Hepatocyte (in vitro differentiated cells): ENCODE measurements around the gene HSD11B1.

Experiments
- EZH2 ChIP-seq: fragments of 200-600 bp; sonication (generic); IDR thresholded peaks from 2 replicates; pipeline ENCODE4 v1.6.1; 2016; ENCODE audit warnings: antibody characterized with exemption, mild to moderate bottlenecking, borderline replicate concordance
- EZH2phosphoT487 ChIP-seq: fragments of 200-600 bp; sonication (generic); IDR thresholded peaks from one replicate; pipeline ENCODE4 v1.6.1; 2018; ENCODE audit warnings: antibody characterized with exemption, mild to moderate bottlenecking, low read depth, moderate library complexity; ENCODE audit not compliant: unreplicated experiment, severe bottlenecking
- TF ChIP-seq, protein P1 (sequence below): fragments of 200-600 bp; sonication (generic); IDR thresholded peaks from 2 replicates; pipeline ENCODE4 v1.5.1; 2016; ENCODE audit warnings: antibody characterized with exemption, mild to moderate bottlenecking; ENCODE audit not compliant: poor library complexity

DNA sequence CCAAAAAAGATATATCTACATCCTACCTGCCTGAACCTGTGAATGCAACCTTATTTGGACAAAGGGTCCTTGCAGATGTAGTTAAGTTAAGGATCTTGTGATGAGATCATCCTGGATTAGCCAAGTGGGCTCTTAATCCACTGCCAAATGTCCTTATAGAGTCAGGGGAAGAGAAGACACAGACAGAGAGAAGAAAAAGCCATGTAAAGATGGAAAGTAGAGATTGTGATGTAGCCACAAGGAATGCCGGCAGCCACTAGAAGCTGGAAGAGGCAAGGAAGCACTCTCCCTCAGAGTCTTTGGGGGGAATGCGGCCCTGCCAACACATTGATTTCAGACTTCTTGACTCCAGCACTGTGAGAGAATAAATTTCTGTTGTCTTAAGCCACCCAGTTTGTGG, 16.2 kb downstream of the HSD11B1 start:
- TF ChIP-seq EZH2 (no peak), EZH2phosphoT487 (no peak)
- TF ChIP-seq, protein P1, sequence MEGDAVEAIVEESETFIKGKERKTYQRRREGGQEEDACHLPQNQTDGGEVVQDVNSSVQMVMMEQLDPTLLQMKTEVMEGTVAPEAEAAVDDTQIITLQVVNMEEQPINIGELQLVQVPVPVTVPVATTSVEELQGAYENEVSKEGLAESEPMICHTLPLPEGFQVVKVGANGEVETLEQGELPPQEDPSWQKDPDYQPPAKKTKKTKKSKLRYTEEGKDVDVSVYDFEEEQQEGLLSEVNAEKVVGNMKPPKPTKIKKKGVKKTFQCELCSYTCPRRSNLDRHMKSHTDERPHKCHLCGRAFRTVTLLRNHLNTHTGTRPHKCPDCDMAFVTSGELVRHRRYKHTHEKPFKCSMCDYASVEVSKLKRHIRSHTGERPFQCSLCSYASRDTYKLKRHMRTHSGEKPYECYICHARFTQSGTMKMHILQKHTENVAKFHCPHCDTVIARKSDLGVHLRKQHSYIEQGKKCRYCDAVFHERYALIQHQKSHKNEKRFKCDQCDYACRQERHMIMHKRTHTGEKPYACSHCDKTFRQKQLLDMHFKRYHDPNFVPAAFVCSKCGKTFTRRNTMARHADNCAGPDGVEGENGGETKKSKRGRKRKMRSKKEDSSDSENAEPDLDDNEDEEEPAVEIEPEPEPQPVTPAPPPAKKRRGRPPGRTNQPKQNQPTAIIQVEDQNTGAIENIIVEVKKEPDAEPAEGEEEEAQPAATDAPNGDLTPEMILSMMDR = no peak
